HEK293 (cell line): Measurements from ENCODE around the gene ANAPC5.

Experiments
- CTCF ChIA-PET: fragments of 350-600 bp; formaldehyde crosslinking; extraction: SDS; loops from one replicate; lab custom pipeline; 2021; ENCODE audit warnings: antibody characterized with exemption; lab: Yijun Ruan, JAX
- POLR2A ChIA-PET: fragments of 300-600 bp; formaldehyde crosslinking; extraction: SDS; loops from one replicate; lab custom pipeline; 2020; ENCODE audit warnings: antibody characterized with exemption, inconsistent platforms; lab: Yijun Ruan, JAX
- H3K27ac ChIP-seq: fragments of 200-500 bp; sonication (Bioruptor generic); 2 replicates; pipeline ENCODE4 v1.5.1; 2014; ENCODE audit warnings: low read depth, low read length, control low read depth, inconsistent platforms; ENCODE audit errors: extremely low read depth
- H3K36me3 ChIP-seq, 2 experiments: fragments of 200-500 bp in 1 of 2; sonication (Bioruptor generic) in 1 of 2; 1 replicate in 1 of 2; 2 replicates in 1 of 2; pipeline ENCODE4 v1.5.1; 2014 to 2017; ENCODE audit warnings: inconsistent platforms in 2 of 2, low read length in 2 of 2; ENCODE audit not compliant: control insufficient read depth in 2 of 2, insufficient read depth in 1 of 2
- H3K4me1 ChIP-seq: fragments of 200-500 bp; sonication (Bioruptor generic); 2 replicates; pipeline ENCODE4 v1.5.1; 2014; ENCODE audit warnings: mild to moderate bottlenecking, low read length, inconsistent platforms; ENCODE audit not compliant: control insufficient read depth, insufficient read depth
- H3K4me3 ChIP-seq: 2 replicates; pipeline ENCODE4 v1.5.1; 2011; ENCODE audit warnings: low read depth, mild to moderate bottlenecking, control low read depth, low read length, moderate library complexity
- H3K9me3 ChIP-seq: fragments of 200-500 bp; sonication (Bioruptor generic); 2 replicates; pipeline ENCODE4 v1.5.1; 2014; ENCODE audit warnings: low read depth, low read length, inconsistent platforms; ENCODE audit not compliant: control insufficient read depth, insufficient read depth
- EGR2 ChIP-seq: fragments of 450-650 bp; formaldehyde crosslinking; IDR thresholded peaks from 2 replicates; pipeline ENCODE4 v1.5.1; 2016; ENCODE audit warnings: low read depth, missing biosample characterization, missing genetic modification characterization
- GFI1B ChIP-seq: fragments of 450-650 bp; formaldehyde crosslinking; IDR thresholded peaks from 2 replicates; pipeline ENCODE4 v1.5.1; 2016; ENCODE audit warnings: missing biosample characterization, missing genetic modification characterization
- GLIS1 ChIP-seq: fragments of 450-650 bp; formaldehyde crosslinking; IDR thresholded peaks from 2 replicates; pipeline ENCODE4 v1.5.1; 2016; ENCODE audit warnings: missing biosample characterization, missing genetic modification characterization
- REPIN1 ChIP-seq: fragments of 450-650 bp; formaldehyde crosslinking; IDR thresholded peaks from 2 replicates; pipeline ENCODE4 v1.5.1; 2017; ENCODE audit warnings: missing biosample characterization, missing genetic modification characterization, low read depth
- ZBTB1 ChIP-seq: fragments of 450-650 bp; formaldehyde crosslinking; IDR thresholded peaks from 2 replicates; pipeline ENCODE4 v1.5.1; 2016; ENCODE audit warnings: missing biosample characterization, missing genetic modification characterization
- ZFHX2 ChIP-seq: fragments of 450-650 bp; formaldehyde crosslinking; conservative IDR thresholded peaks from 2 replicates; pipeline ENCODE4 v1.5.1; 2016; ENCODE audit warnings: missing biosample characterization, missing genetic modification characterization
- ZNF16 ChIP-seq: fragments of 450-650 bp; formaldehyde crosslinking; IDR thresholded peaks from 2 replicates; pipeline ENCODE4 v1.5.1; 2016; ENCODE audit warnings: low read depth, missing biosample characterization, missing genetic modification characterization
- ZNF19 ChIP-seq: fragments of 450-650 bp; formaldehyde crosslinking; IDR thresholded peaks from 2 replicates; pipeline ENCODE4; 2016; ENCODE audit warnings: missing biosample characterization, missing genetic modification characterization, low read depth
- ZNF239 ChIP-seq: fragments of 450-650 bp; formaldehyde crosslinking; IDR thresholded peaks from 2 replicates; pipeline ENCODE4 v1.5.1; 2016; ENCODE audit warnings: missing biosample characterization, missing genetic modification characterization
- ZNF266 ChIP-seq: fragments of 450-650 bp; formaldehyde crosslinking; IDR thresholded peaks from 2 replicates; pipeline ENCODE4 v1.5.1; 2016; ENCODE audit warnings: missing biosample characterization, missing genetic modification characterization, low read depth
- ZNF433 ChIP-seq: fragments of 450-650 bp; formaldehyde crosslinking; IDR thresholded peaks from 2 replicates; pipeline ENCODE4 v1.5.1; 2016; ENCODE audit warnings: missing biosample characterization, missing genetic modification characterization, low read depth
- ZNF561 ChIP-seq: fragments of 450-650 bp; IDR thresholded peaks from 2 replicates; pipeline ENCODE4 v1.5.1; 2018; ENCODE audit warnings: missing biosample characterization, missing genetic modification characterization, borderline replicate concordance
- ZNF624 ChIP-seq: fragments of 450-650 bp; formaldehyde crosslinking; IDR thresholded peaks from 2 replicates; pipeline ENCODE4 v1.5.1; 2017; ENCODE audit warnings: missing biosample characterization, missing genetic modification characterization
- ZNF629 ChIP-seq: fragments of 450-650 bp; formaldehyde crosslinking; IDR thresholded peaks from 2 replicates; pipeline ENCODE4 v1.5.1; 2017; ENCODE audit warnings: missing biosample characterization, missing genetic modification characterization
- ZNF768 ChIP-seq: fragments of 450-650 bp; formaldehyde crosslinking; IDR thresholded peaks from 2 replicates; pipeline ENCODE4 v1.5.1; 2018; ENCODE audit warnings: missing biosample characterization, mild to moderate bottlenecking, missing genetic modification characterization
- ZNF776 ChIP-seq: fragments of 450-650 bp; formaldehyde crosslinking; IDR thresholded peaks from 2 replicates; pipeline ENCODE4 v1.5.0; 2017; ENCODE audit warnings: missing biosample characterization, missing genetic modification characterization, borderline replicate concordance
- ZNF785 ChIP-seq: fragments of 450-650 bp; formaldehyde crosslinking; IDR thresholded peaks from 2 replicates; pipeline ENCODE4 v1.5.1; 2016; ENCODE audit warnings: missing biosample characterization, missing genetic modification characterization
- TF ChIP-seq, protein P1 (sequence below): fragments of 450-650 bp; formaldehyde crosslinking; IDR thresholded peaks from 2 replicates; pipeline ENCODE4 v1.5.1; 2016; ENCODE audit warnings: missing biosample characterization, missing genetic modification characterization
- TF ChIP-seq, protein P2 (sequence below): fragments of 450-650 bp; formaldehyde crosslinking; IDR thresholded peaks from 2 replicates; pipeline ENCODE4 v1.5.1; 2016; ENCODE audit warnings: missing biosample characterization, missing genetic modification characterization
- TF ChIP-seq, protein P3 (sequence below): fragments of 450-650 bp; formaldehyde crosslinking; IDR thresholded peaks from 2 replicates; pipeline ENCODE4 v1.5.1; 2016; ENCODE audit warnings: missing biosample characterization, missing genetic modification characterization
- TF ChIP-seq, protein P4 (sequence below): fragments of 450-650 bp; formaldehyde crosslinking; IDR thresholded peaks from 2 replicates; pipeline ENCODE4 v1.5.1; 2016; ENCODE audit warnings: missing biosample characterization, missing genetic modification characterization
- TF ChIP-seq, protein P5 (sequence below): fragments of 450-650 bp; formaldehyde crosslinking; IDR thresholded peaks from 2 replicates; pipeline ENCODE4 v1.5.1; 2017; ENCODE audit warnings: missing biosample characterization, missing genetic modification characterization

The ANAPC5 gene

DNA sequence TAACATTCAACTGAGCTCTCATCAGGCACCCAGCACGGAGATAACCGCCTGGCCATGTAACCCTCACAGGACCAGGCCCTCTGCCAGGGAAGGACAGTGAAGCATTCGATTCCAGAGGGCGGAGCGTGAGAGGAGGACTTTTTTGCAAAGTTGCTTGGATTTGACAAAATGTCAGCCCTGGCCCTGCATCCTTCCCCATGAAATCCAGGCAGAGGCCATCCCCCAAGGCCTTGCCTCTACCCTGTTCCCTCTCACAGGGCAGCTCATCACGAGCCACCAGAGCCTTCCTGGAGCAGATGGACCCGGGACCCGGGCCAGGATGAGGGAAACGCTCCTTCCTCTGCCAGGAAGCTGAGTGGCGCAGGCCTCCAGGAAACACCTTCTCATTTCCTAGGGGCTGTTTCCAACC lies 72.7 kb downstream of the ANAPC5 start:
- CTCF ChIA-PET, result interaction anchor here (1.3 kb wide), 1 partner anchor 56 kb away, joined by 3 read pairs; no protein-coding TSS in a partner anchor
- no peak overlapping the region for H3K27ac ChIP-seq
- no peaks in the 10 kb centered on the region for H3K9me3 ChIP-seq
- no peaks in the 10 kb centered on the region for H3K4me1 ChIP-seq
- no peak overlapping the region for H3K4me3 ChIP-seq
- POLR2A ChIA-PET, result no interaction called here
- peaks cover 0 to 3% of the 10 kb centered on the region in 2 experiments; a peak in 1 of 3 replicates for H3K36me3 ChIP-seq
- TF ChIP-seq, protein P1, sequence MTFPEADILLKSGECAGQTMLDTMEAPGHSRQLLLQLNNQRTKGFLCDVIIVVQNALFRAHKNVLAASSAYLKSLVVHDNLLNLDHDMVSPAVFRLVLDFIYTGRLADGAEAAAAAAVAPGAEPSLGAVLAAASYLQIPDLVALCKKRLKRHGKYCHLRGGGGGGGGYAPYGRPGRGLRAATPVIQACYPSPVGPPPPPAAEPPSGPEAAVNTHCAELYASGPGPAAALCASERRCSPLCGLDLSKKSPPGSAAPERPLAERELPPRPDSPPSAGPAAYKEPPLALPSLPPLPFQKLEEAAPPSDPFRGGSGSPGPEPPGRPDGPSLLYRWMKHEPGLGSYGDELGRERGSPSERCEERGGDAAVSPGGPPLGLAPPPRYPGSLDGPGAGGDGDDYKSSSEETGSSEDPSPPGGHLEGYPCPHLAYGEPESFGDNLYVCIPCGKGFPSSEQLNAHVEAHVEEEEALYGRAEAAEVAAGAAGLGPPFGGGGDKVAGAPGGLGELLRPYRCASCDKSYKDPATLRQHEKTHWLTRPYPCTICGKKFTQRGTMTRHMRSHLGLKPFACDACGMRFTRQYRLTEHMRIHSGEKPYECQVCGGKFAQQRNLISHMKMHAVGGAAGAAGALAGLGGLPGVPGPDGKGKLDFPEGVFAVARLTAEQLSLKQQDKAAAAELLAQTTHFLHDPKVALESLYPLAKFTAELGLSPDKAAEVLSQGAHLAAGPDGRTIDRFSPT (tag by site-specific recombination), result no peak
- TF ChIP-seq, protein P2, sequence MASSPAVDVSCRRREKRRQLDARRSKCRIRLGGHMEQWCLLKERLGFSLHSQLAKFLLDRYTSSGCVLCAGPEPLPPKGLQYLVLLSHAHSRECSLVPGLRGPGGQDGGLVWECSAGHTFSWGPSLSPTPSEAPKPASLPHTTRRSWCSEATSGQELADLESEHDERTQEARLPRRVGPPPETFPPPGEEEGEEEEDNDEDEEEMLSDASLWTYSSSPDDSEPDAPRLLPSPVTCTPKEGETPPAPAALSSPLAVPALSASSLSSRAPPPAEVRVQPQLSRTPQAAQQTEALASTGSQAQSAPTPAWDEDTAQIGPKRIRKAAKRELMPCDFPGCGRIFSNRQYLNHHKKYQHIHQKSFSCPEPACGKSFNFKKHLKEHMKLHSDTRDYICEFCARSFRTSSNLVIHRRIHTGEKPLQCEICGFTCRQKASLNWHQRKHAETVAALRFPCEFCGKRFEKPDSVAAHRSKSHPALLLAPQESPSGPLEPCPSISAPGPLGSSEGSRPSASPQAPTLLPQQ (tag by site-specific recombination), result no peak
- no peak for TF ChIP-seq REPIN1
- no peak for TF ChIP-seq ZNF266 (tag by site-specific recombination)
- TF ChIP-seq ZNF433 (tag by site-specific recombination), result no peak
- TF ChIP-seq GFI1B (tag by site-specific recombination), result no peak
- no peak for TF ChIP-seq ZNF239 (tag by site-specific recombination)
- TF ChIP-seq, protein P3, sequence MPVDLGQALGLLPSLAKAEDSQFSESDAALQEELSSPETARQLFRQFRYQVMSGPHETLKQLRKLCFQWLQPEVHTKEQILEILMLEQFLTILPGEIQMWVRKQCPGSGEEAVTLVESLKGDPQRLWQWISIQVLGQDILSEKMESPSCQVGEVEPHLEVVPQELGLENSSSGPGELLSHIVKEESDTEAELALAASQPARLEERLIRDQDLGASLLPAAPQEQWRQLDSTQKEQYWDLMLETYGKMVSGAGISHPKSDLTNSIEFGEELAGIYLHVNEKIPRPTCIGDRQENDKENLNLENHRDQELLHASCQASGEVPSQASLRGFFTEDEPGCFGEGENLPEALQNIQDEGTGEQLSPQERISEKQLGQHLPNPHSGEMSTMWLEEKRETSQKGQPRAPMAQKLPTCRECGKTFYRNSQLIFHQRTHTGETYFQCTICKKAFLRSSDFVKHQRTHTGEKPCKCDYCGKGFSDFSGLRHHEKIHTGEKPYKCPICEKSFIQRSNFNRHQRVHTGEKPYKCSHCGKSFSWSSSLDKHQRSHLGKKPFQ (tag by site-specific recombination), result no peak
- no peak for TF ChIP-seq ZNF768 (tag by site-specific recombination)
- TF ChIP-seq ZNF16 (tag by site-specific recombination), result no peak
- TF ChIP-seq, protein P4, sequence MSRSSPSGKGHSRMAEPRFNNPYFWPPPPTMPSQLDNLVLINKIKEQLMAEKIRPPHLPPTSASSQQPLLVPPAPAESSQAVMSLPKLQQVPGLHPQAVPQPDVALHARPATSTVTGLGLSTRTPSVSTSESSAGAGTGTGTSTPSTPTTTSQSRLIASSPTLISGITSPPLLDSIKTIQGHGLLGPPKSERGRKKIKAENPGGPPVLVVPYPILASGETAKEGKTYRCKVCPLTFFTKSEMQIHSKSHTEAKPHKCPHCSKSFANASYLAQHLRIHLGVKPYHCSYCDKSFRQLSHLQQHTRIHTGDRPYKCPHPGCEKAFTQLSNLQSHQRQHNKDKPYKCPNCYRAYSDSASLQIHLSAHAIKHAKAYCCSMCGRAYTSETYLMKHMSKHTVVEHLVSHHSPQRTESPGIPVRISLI (tag by site-specific recombination), result no peak
- no peak for TF ChIP-seq ZNF776 (tag by site-specific recombination)
- no peak for TF ChIP-seq ZNF785
- no peak for TF ChIP-seq ZNF629

DNA sequence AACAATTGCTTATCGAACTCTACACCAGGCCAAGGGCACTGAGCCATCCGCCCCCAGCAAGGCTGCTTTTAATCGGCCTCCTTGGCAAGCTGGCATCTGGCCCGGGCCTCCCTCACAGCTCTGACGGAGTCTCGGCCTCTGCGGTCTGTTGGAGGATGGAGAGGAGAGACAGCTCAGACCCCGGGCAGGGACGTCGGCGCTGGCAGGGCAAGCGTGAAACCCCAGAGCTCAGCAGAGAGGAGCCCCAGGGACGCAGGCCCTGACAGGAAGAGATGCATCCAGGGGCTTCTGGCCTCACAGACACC lies 73.2 kb downstream of the ANAPC5 start:
- TF ChIP-seq ZNF561 (tag by site-specific recombination) (no peak), EGR2 (tag by site-specific recombination) (0 out of 2 replicates have a peak, but pooled peaks have one; percentile 25), ZNF624 (tag by site-specific recombination) (no peak), ZNF19 (no peak), ZBTB1 (tag by site-specific recombination) (no peak), GLIS1 (tag by site-specific recombination) (peak; percentile 49; the same call in 1 of the 2 replicates), ZFHX2 (tag by site-specific recombination) (peak; percentile 47)
- TF ChIP-seq, protein P5, sequence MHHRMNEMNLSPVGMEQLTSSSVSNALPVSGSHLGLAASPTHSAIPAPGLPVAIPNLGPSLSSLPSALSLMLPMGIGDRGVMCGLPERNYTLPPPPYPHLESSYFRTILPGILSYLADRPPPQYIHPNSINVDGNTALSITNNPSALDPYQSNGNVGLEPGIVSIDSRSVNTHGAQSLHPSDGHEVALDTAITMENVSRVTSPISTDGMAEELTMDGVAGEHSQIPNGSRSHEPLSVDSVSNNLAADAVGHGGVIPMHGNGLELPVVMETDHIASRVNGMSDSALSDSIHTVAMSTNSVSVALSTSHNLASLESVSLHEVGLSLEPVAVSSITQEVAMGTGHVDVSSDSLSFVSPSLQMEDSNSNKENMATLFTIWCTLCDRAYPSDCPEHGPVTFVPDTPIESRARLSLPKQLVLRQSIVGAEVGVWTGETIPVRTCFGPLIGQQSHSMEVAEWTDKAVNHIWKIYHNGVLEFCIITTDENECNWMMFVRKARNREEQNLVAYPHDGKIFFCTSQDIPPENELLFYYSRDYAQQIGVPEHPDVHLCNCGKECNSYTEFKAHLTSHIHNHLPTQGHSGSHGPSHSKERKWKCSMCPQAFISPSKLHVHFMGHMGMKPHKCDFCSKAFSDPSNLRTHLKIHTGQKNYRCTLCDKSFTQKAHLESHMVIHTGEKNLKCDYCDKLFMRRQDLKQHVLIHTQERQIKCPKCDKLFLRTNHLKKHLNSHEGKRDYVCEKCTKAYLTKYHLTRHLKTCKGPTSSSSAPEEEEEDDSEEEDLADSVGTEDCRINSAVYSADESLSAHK, result no peak
- Histone ChIP-seq H3K9me3 (no peaks in the 10 kb centered on the region), H3K36me3 (peaks cover 3 to 5% of the 10 kb centered on the region in 2 experiments; a peak in 2 of 3 replicates), H3K27ac (no peak overlapping the region), H3K4me3 (no peak overlapping the region), H3K4me1 (no peaks in the 10 kb centered on the region)
- CTCF ChIA-PET, result interaction anchor here (1.3 kb wide), 1 partner anchor 56 kb away, joined by 3 read pairs; no protein-coding TSS in a partner anchor
- POLR2A ChIA-PET, result no interaction called here
